GM21737 (cell line): ENCODE measurements around the gene GRIN3A.
A peak's percentile ranks its signal among the peaks of the same experiment; 100 is the strongest.

Experiments used
- ATAC-seq: cut with Tn5 transposase; IDR thresholded peaks from one replicate; pipeline ENCODE4 v1.9.1; 2021; ENCODE audit warnings: mild to moderate bottlenecking, moderate library complexity; ENCODE audit not compliant: unreplicated experiment

The GRIN3A gene

DNA sequence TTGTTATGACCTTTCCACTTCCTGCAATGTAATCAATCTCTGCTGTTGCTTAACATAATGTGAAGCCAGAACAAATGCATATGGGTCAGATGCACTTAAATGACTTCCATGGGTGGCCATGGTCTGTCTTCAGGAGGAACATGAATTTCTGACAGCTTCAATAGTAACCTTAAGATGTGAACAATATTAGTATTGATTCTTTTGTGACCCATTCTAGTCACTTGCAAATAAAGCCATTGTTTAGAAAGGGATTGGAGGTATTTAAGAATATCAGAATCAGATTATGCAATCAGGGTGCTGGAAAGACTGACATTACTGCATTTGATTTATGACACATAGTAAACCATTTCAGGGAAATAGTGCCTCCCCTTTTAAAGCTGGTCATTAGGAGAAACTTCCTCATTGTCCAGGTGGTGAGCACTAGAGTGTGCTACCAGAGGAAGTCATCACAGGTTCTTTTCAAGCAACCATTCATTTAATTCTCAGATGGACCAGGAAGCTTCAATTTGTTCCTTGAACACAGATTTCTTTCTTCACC lies 32.1 kb downstream of the GRIN3A start:
- no peak for ATAC-seq

- peak; percentile 77 for ATAC-seq
Measured at GRCh38 chr9:101705135-101705661, 33.2 kb downstream of the GRIN3A start.

- ATAC-seq, result no peak
Measured at GRCh38 chr9:101702257-101702656, 36.2 kb downstream of the GRIN3A start.

DNA sequence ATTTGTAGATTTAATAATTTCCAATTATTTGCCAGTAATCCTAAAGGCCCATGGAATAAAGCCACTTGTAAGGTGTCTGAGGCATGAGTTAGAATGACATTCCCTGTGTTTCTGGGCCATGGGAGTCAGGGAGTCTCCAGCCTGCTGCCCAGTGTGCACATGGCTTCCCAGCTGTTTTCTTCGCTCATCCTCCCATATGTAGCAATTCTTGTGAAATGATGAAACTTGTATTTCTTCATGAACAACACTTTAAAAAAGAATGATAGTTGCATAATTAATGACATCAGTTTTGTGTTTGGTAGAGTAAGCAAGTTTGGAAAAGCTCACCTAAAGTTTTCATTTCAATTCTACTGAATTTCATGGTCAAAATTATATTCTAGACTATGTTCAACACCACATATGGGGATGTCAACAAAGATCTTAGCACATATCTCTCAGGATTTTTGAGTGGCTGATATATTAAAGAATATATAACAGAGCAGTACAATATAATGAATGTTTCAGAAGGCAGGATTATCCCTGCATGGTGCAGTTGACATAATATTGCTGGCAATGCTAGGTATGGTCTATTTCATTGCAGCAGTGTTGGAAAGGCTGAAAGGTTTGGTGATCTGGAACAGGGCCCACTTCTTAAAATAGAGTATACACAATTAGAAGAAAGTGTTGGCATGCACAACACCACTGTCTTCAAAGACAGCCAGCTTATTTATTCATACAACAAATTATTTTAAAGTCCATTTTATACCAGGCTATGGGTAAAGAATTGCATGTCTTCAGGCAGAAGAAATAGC lies 44.7 kb downstream of the GRIN3A start:
- ATAC-seq, result no peak

DNA sequence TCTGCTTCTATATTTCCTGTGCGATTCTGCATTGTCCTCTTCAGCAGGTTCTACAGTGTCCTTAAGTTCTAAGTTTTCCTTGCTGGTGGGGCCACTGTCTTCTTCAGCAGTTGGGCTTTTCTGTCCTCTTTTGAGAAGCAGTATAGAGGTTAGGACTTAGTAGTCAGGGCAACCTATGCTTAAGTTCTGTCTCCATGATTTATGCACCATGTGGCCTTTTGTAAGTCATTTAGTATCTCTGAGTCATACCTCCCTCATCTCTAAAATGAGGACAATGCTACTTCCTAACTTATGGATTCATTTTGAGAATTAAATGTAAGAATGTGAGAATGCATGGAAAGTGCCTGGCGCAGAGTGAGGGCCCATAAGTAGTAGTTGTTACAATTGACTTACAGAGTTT lies 46.8 kb downstream of the GRIN3A start:
- ATAC-seq, result no peak

DNA sequence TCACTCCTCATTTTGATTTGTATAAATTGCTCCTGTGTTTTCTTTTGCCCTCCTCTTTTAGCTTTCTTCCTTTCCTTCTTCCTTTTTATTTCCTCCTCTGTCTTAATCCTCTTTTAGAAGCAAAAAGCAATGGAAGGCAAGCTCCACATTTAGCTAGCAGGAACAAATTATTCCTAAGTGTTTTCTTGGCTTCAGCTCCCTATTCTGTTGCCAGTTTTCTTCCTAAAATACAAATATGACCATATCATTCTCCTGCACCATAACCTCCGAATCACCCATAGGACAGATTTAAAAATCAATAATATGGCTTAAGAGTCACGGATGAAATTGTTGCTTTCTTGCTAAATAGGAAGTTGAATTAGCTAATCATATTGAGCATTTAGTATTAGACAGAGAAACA lies 49.4 kb downstream of the GRIN3A start:
- ATAC-seq, result no peak

GRCh38 chr9:101684665-101685064 lies 53.8 kb downstream of the GRIN3A start:
- ATAC-seq, result no peak

DNA sequence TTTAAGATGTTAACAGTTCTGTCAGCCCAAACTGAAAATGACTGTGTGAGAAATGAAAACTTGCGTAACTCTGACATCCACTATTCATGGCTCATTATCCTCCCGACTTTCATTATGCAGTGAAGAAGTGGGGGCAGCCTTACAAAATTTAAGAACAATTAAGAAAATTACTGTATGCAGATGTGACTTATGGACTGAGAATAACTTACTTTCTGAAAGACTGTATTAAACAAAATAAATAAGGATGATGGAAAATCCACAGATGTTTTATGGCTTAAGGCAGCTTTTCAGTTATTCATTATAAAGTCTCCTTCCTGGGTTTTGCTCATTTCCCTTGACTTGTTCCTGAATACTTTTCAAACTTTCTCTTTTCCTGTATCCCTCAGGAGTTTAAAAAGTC lies 55.2 kb downstream of the GRIN3A start:
- ATAC-seq, result no peak

GRCh38 chr9:101677861-101678260 lies 60.6 kb downstream of the GRIN3A start:
- ATAC-seq, result no peak

DNA sequence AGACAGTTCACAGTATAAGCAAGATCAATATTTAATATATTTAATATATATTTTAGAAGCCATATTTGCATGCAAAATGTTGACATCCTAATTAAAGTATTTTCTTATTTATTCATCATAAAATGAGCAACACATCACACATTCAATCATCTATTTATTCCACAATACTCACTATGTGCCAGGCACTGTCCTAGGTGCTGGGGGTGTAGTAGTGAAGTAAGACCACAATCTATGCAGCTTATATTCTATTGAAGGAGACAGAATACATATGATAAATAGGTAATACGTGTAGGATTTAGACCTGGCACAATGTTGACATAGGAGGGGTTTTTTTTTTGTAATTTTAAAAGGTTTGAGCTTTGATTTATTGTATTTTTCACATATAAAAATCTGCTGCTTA lies 63.1 kb downstream of the GRIN3A start:
- no peak for ATAC-seq

- no peak for ATAC-seq
Measured at GRCh38 chr9:101674165-101674564, 64.3 kb downstream of the GRIN3A start.

DNA sequence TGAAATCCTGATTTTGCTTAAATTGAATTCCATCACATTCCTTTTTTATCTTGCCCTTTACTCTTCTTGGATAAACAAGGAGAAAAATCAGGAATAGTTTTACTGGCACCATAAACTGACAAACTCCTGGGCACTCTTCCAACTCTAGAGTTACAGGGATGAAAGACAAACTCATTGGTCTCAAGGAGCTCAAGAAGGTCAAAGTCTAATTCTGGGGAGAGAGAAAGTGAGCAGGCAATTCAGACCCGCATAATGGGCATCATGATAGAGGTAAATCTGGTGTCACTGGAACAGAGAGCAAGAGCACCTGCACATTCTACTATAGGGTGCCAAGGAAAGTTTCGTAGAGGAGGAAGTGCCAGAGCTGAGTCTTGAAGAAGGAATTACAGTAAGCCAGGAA lies 64.8 kb downstream of the GRIN3A start:
- ATAC-seq, result no peak

DNA sequence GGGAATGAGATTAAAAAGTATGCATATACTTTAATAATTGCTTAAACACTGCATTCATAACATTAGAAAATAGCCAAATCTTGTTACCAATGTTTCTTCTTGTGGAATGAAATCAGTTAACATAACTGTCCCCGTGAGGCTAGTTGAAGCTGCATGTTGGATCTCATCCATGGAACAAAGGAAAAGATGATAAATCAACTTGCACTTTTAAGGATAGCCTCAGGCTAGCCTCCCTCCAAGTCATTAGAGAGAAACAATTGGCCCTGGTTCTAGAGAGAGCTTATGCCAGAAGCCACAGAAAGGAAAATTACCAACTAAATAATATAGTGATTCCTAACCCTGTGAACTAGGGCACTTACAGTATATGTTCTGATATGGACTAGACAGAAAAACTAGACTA lies 66.9 kb downstream of the GRIN3A start:
- no peak for ATAC-seq

DNA sequence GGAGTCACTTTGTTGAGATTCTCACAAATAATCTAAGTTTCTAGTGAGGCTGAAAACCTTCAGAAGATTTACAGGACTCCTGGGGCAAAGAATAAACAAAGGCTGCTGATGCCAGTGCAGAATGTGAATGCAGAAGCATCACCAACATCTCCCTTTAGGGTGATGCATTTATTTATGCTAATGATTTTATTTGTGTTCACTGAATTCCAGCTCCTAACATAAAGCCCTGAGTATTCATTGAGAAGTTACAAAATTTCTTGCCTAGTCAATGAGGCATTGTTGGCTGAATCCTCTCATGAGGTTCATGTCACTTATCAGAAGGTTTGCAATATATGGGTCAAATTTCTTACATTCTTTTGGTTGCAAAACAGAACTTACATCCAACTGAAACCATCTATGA lies 70.0 kb downstream of the GRIN3A start:
- no peak for ATAC-seq

GRCh38 chr9:101664453-101664852 lies 74.0 kb downstream of the GRIN3A start:
- ATAC-seq, result no peak

DNA sequence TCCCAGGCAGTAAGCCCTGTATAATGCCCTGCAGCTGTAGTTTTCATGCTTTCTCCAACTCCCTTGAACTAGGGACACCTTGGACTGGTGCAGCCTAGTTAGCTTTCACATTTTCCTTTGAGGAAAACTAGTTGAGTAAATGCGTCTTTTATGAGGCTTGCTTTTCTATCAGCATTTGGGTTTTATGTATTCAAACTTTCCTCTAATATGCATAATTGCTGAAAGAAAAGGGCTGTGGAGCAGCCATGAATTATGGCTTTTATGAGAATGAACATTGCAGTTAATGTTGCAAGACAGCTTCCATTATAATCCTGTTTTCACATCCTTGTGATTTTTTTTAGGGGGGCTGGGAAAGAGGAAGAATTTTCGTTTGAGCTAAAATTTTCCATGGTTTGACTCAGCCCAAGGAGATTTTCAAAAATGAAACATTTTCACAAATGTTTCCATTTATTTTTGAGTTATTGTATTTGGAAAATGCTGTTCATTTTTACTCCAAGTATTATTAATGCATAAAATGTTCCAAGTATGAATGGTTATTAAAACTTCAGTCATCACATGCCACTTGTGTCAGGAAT lies 85.8 kb downstream of the GRIN3A start:
- ATAC-seq, result no peak

DNA sequence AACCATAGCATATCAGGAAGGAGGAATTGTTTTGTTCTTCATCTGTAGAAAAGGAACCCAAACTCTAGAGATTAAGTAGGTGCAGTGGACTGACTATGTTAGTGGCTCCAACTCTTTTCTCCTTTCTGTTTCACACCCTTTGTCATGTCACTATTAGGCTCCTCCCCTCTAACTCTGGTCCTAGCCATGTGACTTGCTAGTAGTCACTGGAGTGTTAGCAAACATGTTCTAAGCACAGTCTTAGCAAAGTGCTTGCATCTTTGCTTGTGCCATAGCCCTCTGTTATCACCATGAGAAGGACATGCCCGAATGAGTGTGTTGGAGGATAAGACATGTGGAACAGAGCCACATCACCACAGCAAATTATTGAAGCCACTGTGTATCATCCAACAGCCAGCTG lies 88.3 kb downstream of the GRIN3A start:
- no peak for ATAC-seq

DNA sequence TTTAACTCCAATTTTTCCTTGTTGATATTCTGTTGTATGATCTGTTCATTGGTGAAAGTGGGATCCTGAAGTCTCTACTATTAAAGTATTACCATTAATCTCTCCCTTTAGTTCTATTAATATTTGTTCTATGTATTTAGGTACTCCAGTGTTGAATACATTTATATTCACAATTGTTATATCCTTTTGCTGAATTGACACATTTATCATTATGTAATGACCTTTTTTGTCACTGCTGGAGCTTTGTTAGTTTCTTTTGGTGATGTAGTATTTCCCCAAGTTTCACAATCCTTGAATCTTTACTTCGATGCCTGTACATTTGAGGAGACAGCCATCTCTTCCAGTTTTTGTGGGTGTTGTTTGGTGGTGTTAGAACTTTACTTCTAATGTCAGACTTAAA lies 90.0 kb downstream of the GRIN3A start:
- no peak for ATAC-seq

- ATAC-seq, result no peak
Measured at GRCh38 chr9:101639785-101640665, 98.4 kb downstream of the GRIN3A start.

DNA sequence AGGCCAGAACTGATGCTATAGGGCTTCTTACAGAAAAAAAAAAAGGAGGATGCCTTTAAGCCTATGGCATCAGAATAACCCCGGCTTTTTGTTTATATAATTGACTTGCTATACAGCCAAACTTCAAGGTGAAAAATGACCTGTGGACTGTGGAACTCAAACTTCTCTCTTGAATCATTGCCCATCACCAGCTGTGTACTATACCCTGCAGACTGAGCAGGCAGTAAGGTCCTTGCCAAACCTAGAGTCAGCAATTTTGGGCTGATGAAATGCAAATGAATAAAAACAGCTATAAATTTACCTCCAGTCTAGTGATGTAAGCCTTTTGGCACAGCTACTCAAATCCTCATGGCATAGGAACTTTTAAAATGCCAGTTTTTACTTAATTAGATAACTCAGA lies 99.1 kb downstream of the GRIN3A start:
- no peak for ATAC-seq

- ATAC-seq, result no peak
Measured at GRCh38 chr9:101636247-101636646, 102.2 kb downstream of the GRIN3A start.
